HG03097 (cell line): ENCODE measurements around the gene ALX4.

Source experiments
- ATAC-seq: cut with Tn5 transposase; IDR thresholded peaks from one replicate; pipeline ENCODE4 v1.9.1; 2021; ENCODE audit not compliant: unreplicated experiment, low FRiP score

The ALX4 gene

GRCh38 chr11:44303401-44303938 is 6.5 kb downstream of the ALX4 start:
- no peak for ATAC-seq

GRCh38 chr11:44301564-44302271 is 8.2 kb downstream of the ALX4 start:
- ATAC-seq, result no peak

DNA sequence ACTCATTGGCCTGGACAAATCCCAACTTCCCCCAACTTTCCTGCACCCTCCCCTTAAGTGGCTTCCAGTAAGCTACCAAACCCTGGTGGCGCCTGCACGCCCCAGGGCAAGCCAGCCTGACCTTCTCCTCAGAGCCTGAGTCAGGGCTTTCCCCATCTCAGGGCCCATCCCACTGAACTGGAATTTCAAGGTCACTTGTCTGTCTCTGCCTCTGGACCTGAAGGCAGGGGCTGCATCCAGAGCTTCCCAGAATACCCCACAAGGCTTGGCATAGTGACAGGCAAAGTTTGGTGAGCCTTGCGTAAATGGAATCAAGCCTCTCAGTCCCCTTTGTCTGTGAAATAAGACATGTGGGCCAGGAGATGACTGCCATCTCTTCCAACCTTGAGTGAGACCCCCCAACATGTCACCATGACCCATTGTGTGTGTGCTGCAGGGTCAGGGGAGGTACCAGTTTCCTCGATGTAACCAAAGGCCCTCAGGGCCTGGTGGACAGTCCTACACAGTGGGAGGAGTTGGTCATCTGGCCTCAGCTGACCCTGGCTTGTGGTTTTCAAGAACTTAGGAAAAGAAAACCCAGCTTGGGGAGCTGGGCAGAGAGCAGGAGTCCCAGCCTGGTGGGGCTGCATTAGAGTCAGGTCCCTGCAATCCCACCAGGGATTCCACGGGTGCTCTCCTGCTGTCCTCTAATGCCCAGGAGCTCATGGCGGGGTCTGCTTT is 8.9 kb downstream of the ALX4 start:
- no peak for ATAC-seq

GRCh38 chr11:44298862-44299261 is 11.1 kb downstream of the ALX4 start:
- ATAC-seq, result no peak

GRCh38 chr11:44290208-44290607 is 19.7 kb downstream of the ALX4 start:
- no peak for ATAC-seq

GRCh38 chr11:44288133-44288526 is 21.8 kb downstream of the ALX4 start:
- ATAC-seq, result no peak

DNA sequence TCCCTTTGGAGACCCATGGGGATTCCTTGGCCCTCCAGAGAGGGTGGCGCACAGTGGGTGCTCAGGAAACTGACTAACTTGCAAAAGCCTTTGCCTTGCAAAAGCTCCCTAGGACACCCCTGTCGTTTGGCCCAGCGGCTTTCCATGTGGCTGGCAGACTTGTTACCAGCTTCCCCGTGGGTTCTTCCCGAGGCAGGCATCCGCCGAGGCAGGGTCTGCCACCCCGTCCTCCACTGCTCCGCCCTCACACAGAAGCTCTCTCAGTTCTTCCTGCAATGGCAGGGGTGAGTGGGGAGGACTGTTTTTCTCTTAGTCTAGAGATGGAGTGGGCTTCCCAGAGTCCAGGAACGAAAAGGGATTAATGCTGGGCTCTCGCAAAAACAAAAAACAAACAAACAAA is 23.0 kb downstream of the ALX4 start:
- ATAC-seq, result no peak

GRCh38 chr11:44286268-44286880 is 23.6 kb downstream of the ALX4 start:
- no peak for ATAC-seq

DNA sequence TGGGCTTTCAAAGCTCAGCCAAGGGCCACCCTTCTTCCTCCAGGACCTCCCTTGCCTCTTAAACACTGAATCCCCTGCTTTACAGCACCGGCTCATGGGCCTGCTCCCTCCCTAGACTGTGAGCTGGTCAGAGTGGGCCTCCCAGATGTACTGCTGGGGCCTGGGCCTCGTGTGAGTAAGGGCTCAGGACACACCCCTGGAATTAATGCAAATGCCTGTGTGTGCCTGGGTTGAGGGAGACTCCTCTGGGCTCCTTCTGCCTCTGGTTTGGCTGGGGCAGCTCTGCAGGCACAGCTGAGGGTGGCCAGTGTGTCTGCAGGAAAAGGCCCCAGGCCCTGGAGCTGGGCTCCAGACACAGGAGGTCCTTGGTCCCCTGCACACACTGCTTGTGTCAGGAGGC is 24.2 kb downstream of the ALX4 start:
- ATAC-seq, result no peak

GRCh38 chr11:44282620-44283019 is 27.3 kb downstream of the ALX4 start:
- ATAC-seq, result no peak

DNA sequence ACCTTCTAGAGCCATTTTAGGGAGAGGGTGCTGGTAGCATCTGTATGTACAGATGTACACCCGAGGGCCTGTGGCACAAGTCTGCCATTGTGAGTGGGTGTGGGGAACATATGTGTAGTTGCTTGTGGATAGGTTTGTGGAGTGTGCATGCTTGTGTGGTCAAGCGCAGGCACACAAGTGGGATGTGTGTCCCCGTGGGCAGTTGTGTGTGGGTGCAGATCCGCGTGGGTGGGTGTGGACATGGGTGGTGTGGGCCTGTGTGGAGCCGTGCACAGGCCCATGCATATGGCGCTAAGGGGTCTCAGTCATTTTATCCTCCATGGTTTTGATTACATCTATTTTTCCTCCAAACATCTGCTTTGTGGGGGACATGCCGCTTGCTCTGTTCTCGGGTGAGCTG is 28.8 kb downstream of the ALX4 start:
- no peak for ATAC-seq

- no peak for ATAC-seq
Measured at GRCh38 chr11:44280257-44280656, 29.7 kb downstream of the ALX4 start.

GRCh38 chr11:44279483-44279882 is 30.5 kb downstream of the ALX4 start:
- no peak for ATAC-seq

- ATAC-seq, result no peak
Measured at GRCh38 chr11:44277196-44278090, 32.5 kb downstream of the ALX4 start.

DNA sequence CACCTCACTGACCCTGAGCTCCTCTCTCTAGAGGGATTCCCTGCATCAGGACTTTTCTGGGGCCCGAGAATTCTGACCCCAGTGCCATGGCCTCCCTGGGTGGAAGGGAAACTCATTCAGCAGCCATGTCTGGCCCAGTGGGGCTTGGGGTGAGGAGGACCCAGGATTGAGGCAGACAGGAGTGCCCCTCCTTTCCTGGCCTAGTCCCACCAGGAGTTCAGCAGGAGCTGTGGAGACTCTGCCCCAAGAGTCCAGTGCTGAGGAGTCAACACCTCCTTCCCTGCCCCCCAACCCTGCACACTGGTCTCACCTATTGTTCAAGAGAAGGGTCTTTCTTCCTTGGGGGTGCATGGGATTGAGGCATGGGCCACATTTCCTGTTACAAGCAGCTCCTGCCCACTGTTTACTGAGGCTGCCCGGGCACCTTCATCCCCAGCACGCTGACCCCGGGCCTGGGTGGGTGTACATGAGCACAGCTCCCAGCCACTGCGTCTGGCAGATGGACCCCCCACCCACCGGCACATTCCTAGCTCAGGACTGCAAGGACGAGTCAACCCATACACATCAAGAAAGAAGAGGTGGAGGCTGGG is 33.9 kb downstream of the ALX4 start:
- no peak for ATAC-seq

- ATAC-seq, result no peak
Measured at GRCh38 chr11:44275241-44275640, 34.7 kb downstream of the ALX4 start.

DNA sequence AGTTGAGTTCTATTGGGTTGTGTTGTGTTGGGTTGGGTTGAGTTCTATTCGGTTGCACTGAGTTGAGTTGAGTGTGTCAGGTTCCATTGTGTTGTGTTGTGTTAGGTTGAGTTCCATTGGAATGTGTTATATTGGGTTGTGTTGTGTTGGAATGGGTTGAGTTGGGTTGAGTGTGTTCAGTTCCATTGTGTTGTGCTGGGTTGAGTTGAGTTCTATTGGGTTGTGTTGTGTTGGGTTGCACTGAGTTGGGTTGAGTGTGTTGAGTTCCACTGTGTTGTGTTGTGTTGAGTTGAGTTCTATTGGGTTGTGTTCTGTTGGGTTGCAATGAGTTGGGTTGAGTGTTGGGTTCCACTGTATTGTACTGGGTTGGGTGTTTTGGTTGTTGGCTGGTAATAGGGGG is 35.5 kb downstream of the ALX4 start:
- ATAC-seq, result no peak

GRCh38 chr11:44271286-44271685 is 38.7 kb downstream of the ALX4 start:
- ATAC-seq, result no peak

DNA sequence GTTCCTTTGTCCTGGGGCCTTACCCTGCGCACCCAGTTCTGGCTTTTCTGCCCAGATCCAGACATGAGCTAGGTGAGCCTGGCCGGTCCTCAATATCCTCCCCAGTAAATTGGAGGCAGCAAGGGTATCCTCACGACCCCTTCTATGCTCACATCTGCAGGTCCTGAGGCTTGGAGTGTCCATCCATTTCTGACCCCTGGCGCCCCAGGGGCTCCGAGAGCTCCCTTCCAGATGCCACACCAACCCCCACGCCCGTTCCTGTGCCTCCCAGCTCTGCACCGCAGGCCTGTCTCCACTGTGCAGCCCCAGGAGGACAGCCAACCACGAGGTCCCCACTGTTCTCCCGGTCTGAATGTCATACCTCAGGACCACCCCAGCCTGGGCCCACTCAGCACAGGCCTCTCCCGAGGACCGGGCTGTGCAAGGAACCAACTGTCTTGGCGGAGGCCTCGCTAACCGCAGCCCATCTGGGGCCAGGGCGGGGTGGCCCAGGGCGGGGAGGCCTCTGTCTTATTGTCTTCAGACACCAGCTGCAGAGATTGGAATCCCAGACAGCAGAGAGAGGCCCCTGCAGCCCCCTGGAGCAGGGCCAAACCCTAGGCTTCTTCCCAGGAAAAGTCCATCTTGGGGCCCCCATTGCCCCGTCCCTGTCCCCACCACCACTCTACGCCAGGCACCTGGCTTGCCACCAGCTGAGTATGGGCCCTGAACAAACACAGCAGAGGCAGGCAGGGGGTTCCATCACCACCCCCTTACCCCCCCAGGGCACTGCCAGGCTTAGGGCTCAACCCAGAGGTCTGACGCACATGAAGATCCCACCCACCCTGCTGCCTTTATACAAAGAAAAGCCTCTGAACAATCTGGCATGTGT is 39.3 kb downstream of the ALX4 start:
- no peak for ATAC-seq
